H7 (cell line): Measurements from ENCODE around the gene TMEM130. TPM values are rescaled to one million over a fixed set of nuclear protein-coding genes. Genes with fewer than 3 reads are reported as not detected.

Experiments used
- total RNA-seq: library from RNA; depleted of rRNA; stranded (reverse); fragments of >200 nt; shearing (Covaris generic); gene quantifications from 2 replicates; pipeline ENCODE4 v1.2.3, GENCODE V29; 2014; rRNA removed

Gene TMEM130
- total RNA-seq, 1 experiment from 2014 or later: 0.24 TPM

Other genes starting within 250 kb of the TMEM130 start
- 13.0 and 15.1 TPM in 2 replicates for gene TRRAP, start 8.5 kb upstream of the TMEM130 start, total RNA-seq